ENCODE measurements around the gene FMNL2.

Gene FMNL2

GRCh38 chr2:152573168-152573567 lies 238.2 kb downstream of the FMNL2 start:
- H3K18ac ChIP-seq (ENCODE audit: low read length), result no peak overlapping the region
- no peaks in the 10 kb centered on the region for H3K27me3 ChIP-seq (ENCODE audit: control insufficient read depth in 3 of 3, insufficient read depth in 3 of 3, low read depth in 1 of 3, low read length in 3 of 3)
- no peak overlapping the region for H2BK120ac ChIP-seq (ENCODE audit: low read depth, low read length)
- H3K79me1 ChIP-seq (ENCODE audit: low read depth, low read length), result no peaks in the 10 kb centered on the region
- peaks cover 0 to 75% of the 10 kb centered on the region in 2 donors for H3K36me3 ChIP-seq (replicated peaks in 1 of 2; ENCODE audit: control insufficient read depth in 2 of 2, insufficient read depth in 2 of 2, low read length in 2 of 2)
- H3K9me3 ChIP-seq (replicated peaks in 1 of 2; ENCODE audit: control insufficient read depth in 2 of 2, insufficient read depth in 1 of 2, low read depth in 1 of 2, low read length in 2 of 2), result no peaks in the 10 kb centered on the region
- no peak overlapping the region for H2AFZ ChIP-seq (ENCODE audit: low read length)
- H3K4me3 ChIP-seq (ENCODE audit: low read length in 2 of 2), result no peak overlapping the region
- no peak overlapping the region for H3K23ac ChIP-seq (ENCODE audit: low read depth, low read length, poor library complexity)
- H3K14ac ChIP-seq (ENCODE audit: low read length), result no peak overlapping the region
- no peak overlapping the region for H4K91ac ChIP-seq (ENCODE audit: low read depth, low read length, poor library complexity)
- no peak overlapping the region for H3K4ac ChIP-seq (ENCODE audit: low read length)
- H4K8ac ChIP-seq (ENCODE audit: low read depth, low read length), result no peak overlapping the region
- H2BK12ac ChIP-seq (ENCODE audit: low read length), result no peak overlapping the region
- no peaks in the 10 kb centered on the region for H3K4me1 ChIP-seq (ENCODE audit: control insufficient read depth in 2 of 2, insufficient read depth in 1 of 2, low read depth in 1 of 2, low read length in 2 of 2)
- H3K9ac ChIP-seq (ENCODE audit: low read depth, low read length, poor library complexity), result no peak overlapping the region
- no peak overlapping the region for H2BK15ac ChIP-seq (ENCODE audit: low read length)
- no peak overlapping the region for H3K27ac ChIP-seq (replicated peaks; ENCODE audit: low read length)
- no peak overlapping the region for H3K4me2 ChIP-seq (ENCODE audit: insufficient read depth, low read length, poor library complexity, severe bottlenecking)
- no peak overlapping the region for H2BK5ac ChIP-seq (ENCODE audit: low read length)
- no CpG with 5 or more reads among the region's 4 CpGs for WGBS, 2 donors (ENCODE audit: extremely low coverage in 2 of 2, insufficient read length in 2 of 2, insufficient replicate concordance in 1 of 2)
- no peak overlapping the region for H2AK5ac ChIP-seq (ENCODE audit: low read depth, low read length)
- DNase-seq (ENCODE audit: low spot score), result no peak

DNA sequence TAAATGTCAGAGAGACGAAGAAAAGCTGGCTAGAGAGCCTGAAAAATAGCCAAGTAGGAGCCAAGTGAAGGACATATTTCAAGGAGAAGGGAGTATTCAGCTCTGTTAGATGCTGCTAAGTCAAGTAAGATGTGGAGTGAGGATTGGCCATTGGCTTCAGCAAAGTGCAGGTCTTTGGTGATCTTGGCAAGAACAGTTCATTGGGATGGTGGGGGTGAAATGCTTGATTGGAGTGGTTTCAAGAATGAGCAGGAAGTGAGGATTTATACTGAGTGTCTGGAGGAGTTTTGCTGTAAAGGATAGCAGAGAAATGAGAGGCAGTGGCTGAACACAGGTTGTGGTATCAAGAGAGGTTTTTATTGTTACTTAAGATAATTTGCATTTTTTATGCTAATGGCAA lies 242.6 kb downstream of the FMNL2 start:
- no peak overlapping the region for H4K8ac ChIP-seq (ENCODE audit: low read depth, low read length)
- H3K23ac ChIP-seq (ENCODE audit: low read depth, low read length, poor library complexity), result no peak overlapping the region
- no peak overlapping the region for H3K18ac ChIP-seq (ENCODE audit: low read length)
- no peak for DNase-seq (ENCODE audit: low spot score)
- no peak overlapping the region for H2BK120ac ChIP-seq (ENCODE audit: low read depth, low read length)
- H3K27ac ChIP-seq (replicated peaks; ENCODE audit: low read length), result no peak overlapping the region
- H3K4me1 ChIP-seq (ENCODE audit: control insufficient read depth in 2 of 2, insufficient read depth in 1 of 2, low read depth in 1 of 2, low read length in 2 of 2), result peaks cover 0 to 3% of the 10 kb centered on the region in 2 donors
- no peaks in the 10 kb centered on the region for H3K79me1 ChIP-seq (ENCODE audit: low read depth, low read length)
- no peaks in the 10 kb centered on the region for H3K9me3 ChIP-seq (replicated peaks in 1 of 2; ENCODE audit: control insufficient read depth in 2 of 2, insufficient read depth in 1 of 2, low read depth in 1 of 2, low read length in 2 of 2)
- H2BK12ac ChIP-seq (ENCODE audit: low read length), result no peak overlapping the region
- no peaks in the 10 kb centered on the region for H3K27me3 ChIP-seq (ENCODE audit: control insufficient read depth in 3 of 3, insufficient read depth in 3 of 3, low read depth in 1 of 3, low read length in 3 of 3)
- H2AK5ac ChIP-seq (ENCODE audit: low read depth, low read length), result no peak overlapping the region
- H2BK15ac ChIP-seq (ENCODE audit: low read length), result no peak overlapping the region
- no CpG with 5 or more reads among the region's 1 CpG for WGBS, 2 donors (ENCODE audit: extremely low coverage in 2 of 2, insufficient read length in 2 of 2, insufficient replicate concordance in 1 of 2)
- peaks cover 3 to 85% of the 10 kb centered on the region in 2 donors for H3K36me3 ChIP-seq (replicated peaks in 1 of 2; ENCODE audit: control insufficient read depth in 2 of 2, insufficient read depth in 2 of 2, low read length in 2 of 2)
- H2BK5ac ChIP-seq (ENCODE audit: low read length), result no peak overlapping the region
- no peak overlapping the region for H3K14ac ChIP-seq (ENCODE audit: low read length)
- no peak overlapping the region for H3K4me3 ChIP-seq (ENCODE audit: low read length in 2 of 2)
- H3K4ac ChIP-seq (ENCODE audit: low read length), result no peak overlapping the region
- H4K91ac ChIP-seq (ENCODE audit: low read depth, low read length, poor library complexity), result no peak overlapping the region
- no peak overlapping the region for H3K4me2 ChIP-seq (ENCODE audit: insufficient read depth, low read length, poor library complexity, severe bottlenecking)
- no peak overlapping the region for H3K9ac ChIP-seq (ENCODE audit: low read depth, low read length, poor library complexity)
- no peak overlapping the region for H2AFZ ChIP-seq (ENCODE audit: low read length)

DNA sequence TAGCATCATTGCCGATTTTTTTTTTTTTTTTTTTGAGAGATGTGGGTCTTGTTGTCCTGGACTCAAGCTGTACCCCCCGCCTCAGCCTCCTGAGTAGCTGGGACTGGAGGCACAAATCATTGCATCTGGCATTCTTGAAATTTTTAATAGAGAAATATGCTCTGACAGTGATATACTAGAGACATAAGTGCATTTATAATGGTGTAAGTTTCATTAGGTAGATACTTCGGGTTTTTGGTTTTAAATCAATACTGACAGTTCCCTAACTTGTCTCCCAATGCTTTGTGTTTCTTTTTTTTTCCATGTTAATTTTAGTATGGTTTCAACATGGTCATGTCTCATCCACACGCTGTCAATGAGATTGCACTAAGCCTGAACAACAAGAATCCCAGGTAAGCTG lies 243.6 kb downstream of the FMNL2 start:
- no peak overlapping the region for H3K9ac ChIP-seq (ENCODE audit: low read depth, low read length, poor library complexity)
- H3K79me1 ChIP-seq (ENCODE audit: low read depth, low read length), result no peaks in the 10 kb centered on the region
- no peak overlapping the region for H2AK5ac ChIP-seq (ENCODE audit: low read depth, low read length)
- H3K4ac ChIP-seq (ENCODE audit: low read length), result no peak overlapping the region
- peaks cover 0 to 3% of the 10 kb centered on the region in 2 donors for H3K4me1 ChIP-seq (ENCODE audit: control insufficient read depth in 2 of 2, insufficient read depth in 1 of 2, low read depth in 1 of 2, low read length in 2 of 2)
- no peak overlapping the region for H3K14ac ChIP-seq (ENCODE audit: low read length)
- H2BK15ac ChIP-seq (ENCODE audit: low read length), result no peak overlapping the region
- H3K36me3 ChIP-seq (replicated peaks in 1 of 2; ENCODE audit: control insufficient read depth in 2 of 2, insufficient read depth in 2 of 2, low read length in 2 of 2), result peaks cover 3 to 92% of the 10 kb centered on the region in 2 donors
- no peak overlapping the region for H2BK120ac ChIP-seq (ENCODE audit: low read depth, low read length)
- no peak overlapping the region for H3K27ac ChIP-seq (replicated peaks; ENCODE audit: low read length)
- no peaks in the 10 kb centered on the region for H3K9me3 ChIP-seq (replicated peaks in 1 of 2; ENCODE audit: control insufficient read depth in 2 of 2, insufficient read depth in 1 of 2, low read depth in 1 of 2, low read length in 2 of 2)
- no peak for DNase-seq (ENCODE audit: low spot score)
- no peak overlapping the region for H2BK5ac ChIP-seq (ENCODE audit: low read length)
- H4K91ac ChIP-seq (ENCODE audit: low read depth, low read length, poor library complexity), result no peak overlapping the region
- no peak overlapping the region for H2BK12ac ChIP-seq (ENCODE audit: low read length)
- H3K27me3 ChIP-seq (ENCODE audit: control insufficient read depth in 3 of 3, insufficient read depth in 3 of 3, low read depth in 1 of 3, low read length in 3 of 3), result no peaks in the 10 kb centered on the region
- H4K8ac ChIP-seq (ENCODE audit: low read depth, low read length), result no peak overlapping the region
- H2AFZ ChIP-seq (ENCODE audit: low read length), result no peak overlapping the region
- no CpG with 5 or more reads among the region's 4 CpGs for WGBS, 2 donors (ENCODE audit: extremely low coverage in 2 of 2, insufficient read length in 2 of 2, insufficient replicate concordance in 1 of 2)
- H3K18ac ChIP-seq (ENCODE audit: low read length), result no peak overlapping the region
- no peak overlapping the region for H3K23ac ChIP-seq (ENCODE audit: low read depth, low read length, poor library complexity)
- no peak overlapping the region for H3K4me3 ChIP-seq (ENCODE audit: low read length in 2 of 2)
- no peak overlapping the region for H3K4me2 ChIP-seq (ENCODE audit: insufficient read depth, low read length, poor library complexity, severe bottlenecking)

DNA sequence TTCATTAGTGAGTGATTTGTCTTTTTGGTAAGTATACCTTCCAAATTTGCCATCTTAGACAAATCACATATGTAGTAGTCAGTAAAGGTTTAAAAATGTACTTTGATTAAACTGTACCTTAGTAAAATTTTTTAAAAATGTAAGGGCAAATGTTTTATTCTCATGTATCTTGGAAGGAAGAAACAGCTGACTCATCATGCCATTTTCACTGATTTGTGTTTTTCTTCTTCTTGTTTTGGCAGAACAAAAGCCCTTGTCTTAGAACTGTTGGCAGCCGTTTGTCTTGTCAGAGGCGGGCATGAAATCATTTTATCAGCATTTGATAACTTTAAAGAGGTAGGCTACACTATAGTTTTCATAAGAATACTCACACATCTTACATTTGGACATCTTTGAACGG lies 245.7 kb downstream of the FMNL2 start:
- Histone ChIP-seq H3K27ac (replicated peaks; ENCODE audit: low read length) (no peak overlapping the region), H3K14ac (ENCODE audit: low read length) (no peak overlapping the region)

More for the DNA sequence above, 245.7 kb downstream of the FMNL2 start:
- H3K4me1 ChIP-seq (ENCODE audit: control insufficient read depth in 2 of 2, insufficient read depth in 1 of 2, low read depth in 1 of 2, low read length in 2 of 2), result peaks cover 0 to 3% of the 10 kb centered on the region in 2 donors
- H3K9ac ChIP-seq (ENCODE audit: low read depth, low read length, poor library complexity), result no peak overlapping the region
- no peak overlapping the region for H2BK15ac ChIP-seq (ENCODE audit: low read length)
- no peak overlapping the region for H2BK12ac ChIP-seq (ENCODE audit: low read length)
- DNase-seq (ENCODE audit: low spot score), result no peak
- no peak overlapping the region for H3K4me3 ChIP-seq (ENCODE audit: low read length in 2 of 2)
- H3K4me2 ChIP-seq (ENCODE audit: insufficient read depth, low read length, poor library complexity, severe bottlenecking), result no peak overlapping the region
- H2BK5ac ChIP-seq (ENCODE audit: low read length), result no peak overlapping the region
- H2AFZ ChIP-seq (ENCODE audit: low read length), result no peak overlapping the region
- peaks cover 3 to 95% of the 10 kb centered on the region in 2 donors for H3K36me3 ChIP-seq (replicated peaks in 1 of 2; ENCODE audit: control insufficient read depth in 2 of 2, insufficient read depth in 2 of 2, low read length in 2 of 2)
- no peak overlapping the region for H4K8ac ChIP-seq (ENCODE audit: low read depth, low read length)
- no peak overlapping the region for H3K23ac ChIP-seq (ENCODE audit: low read depth, low read length, poor library complexity)
- no peak overlapping the region for H2AK5ac ChIP-seq (ENCODE audit: low read depth, low read length)
- H2BK120ac ChIP-seq (ENCODE audit: low read depth, low read length), result no peak overlapping the region
- no peaks in the 10 kb centered on the region for H3K9me3 ChIP-seq (replicated peaks in 1 of 2; ENCODE audit: control insufficient read depth in 2 of 2, insufficient read depth in 1 of 2, low read depth in 1 of 2, low read length in 2 of 2)
- no peak overlapping the region for H3K4ac ChIP-seq (ENCODE audit: low read length)
- no peak overlapping the region for H3K18ac ChIP-seq (ENCODE audit: low read length)
- no peaks in the 10 kb centered on the region for H3K79me1 ChIP-seq (ENCODE audit: low read depth, low read length)
- no CpG with 5 or more reads among the region's 3 CpGs for WGBS, 2 donors (ENCODE audit: extremely low coverage in 2 of 2, insufficient read length in 2 of 2, insufficient replicate concordance in 1 of 2)
- H3K27me3 ChIP-seq (ENCODE audit: control insufficient read depth in 3 of 3, insufficient read depth in 3 of 3, low read depth in 1 of 3, low read length in 3 of 3), result no peaks in the 10 kb centered on the region
- H4K91ac ChIP-seq (ENCODE audit: low read depth, low read length, poor library complexity), result no peak overlapping the region
